ENCODE data around the gene IDI2. TPM values are rescaled to one million over a fixed set of nuclear protein-coding genes. Genes with fewer than 3 reads are reported as not detected.
A peak's percentile ranks its signal among the peaks of the same experiment; 100 is the strongest.

IDI2 gene
- not detected in 2 replicates for total RNA-seq

GRCh38 chr10:1025683-1026082 lies at the start of gene IDI2:
IDI2 (minus strand) TSS chr10:1025859; CDS start chr10:1024723, 1,136 bp downstream.
- no peak within 1 kb of the TSS for H3K4me3 ChIP-seq (ENCODE audit: insufficient read depth, low read length)
- H3K4me2 ChIP-seq (ENCODE audit: insufficient read depth, low read length), result no peak within 1 kb of the TSS
- H3K36me3 ChIP-seq (ENCODE audit: insufficient read depth, low read length), result peaks cover 6% of the 10 kb centered on the region
- no peak for DNase-seq (ENCODE audit: insufficient read length, low spot score, missing footprints)
- no peaks in the 10 kb centered on the region for H3K27me3 ChIP-seq (ENCODE audit: insufficient read depth, low read length)
- no peaks in the 10 kb centered on the region for H3K79me2 ChIP-seq (ENCODE audit: insufficient read depth, low read length)
- no peaks in the 10 kb centered on the region for H4K20me1 ChIP-seq (ENCODE audit: insufficient read depth, low read length)
- no peak within 1 kb of the TSS for H3K27ac ChIP-seq (ENCODE audit: low read depth, low read length)
- no peaks in the 10 kb centered on the region for H3K9me3 ChIP-seq (ENCODE audit: low read depth, low read length)
- no peaks in the 10 kb centered on the region for H3K4me1 ChIP-seq (ENCODE audit: insufficient read depth, low read length)
- H2AFZ ChIP-seq (ENCODE audit: low read length), result no peak within 1 kb of the TSS
- TF ChIP-seq CTCF (IDR thresholded peaks at IDR 0.05; ENCODE audit: extremely low read depth, low read depth, low read length), result no peak

- Histone ChIP-seq H3K27me3 (ENCODE audit: insufficient read depth, low read length) (no peaks in the 10 kb centered on the region), H3K4me3 (ENCODE audit: insufficient read depth, low read length) (no peak overlapping the region), H4K20me1 (ENCODE audit: insufficient read depth, low read length) (peaks cover 18% of the 10 kb centered on the region), H3K4me1 (ENCODE audit: insufficient read depth, low read length) (peaks cover 5% of the 10 kb centered on the region), H3K79me2 (ENCODE audit: insufficient read depth, low read length) (peaks cover 43% of the 10 kb centered on the region), H3K4me2 (ENCODE audit: insufficient read depth, low read length) (no peak overlapping the region), H2AFZ (ENCODE audit: low read length) (no peak overlapping the region), H3K9me3 (ENCODE audit: low read depth, low read length) (no peaks in the 10 kb centered on the region), H3K27ac (ENCODE audit: low read depth, low read length) (no peak overlapping the region), H3K36me3 (ENCODE audit: insufficient read depth, low read length) (peaks cover 25% of the 10 kb centered on the region)
- no peak for DNase-seq (ENCODE audit: insufficient read length, low spot score, missing footprints)
- TF ChIP-seq CTCF (IDR thresholded peaks at IDR 0.05; ENCODE audit: extremely low read depth, low read depth, low read length), result peak; percentile 31
These were observed 49.2 kb upstream of the IDI2 start for GRCh38 chr10:1074748-1075308.

- Histone ChIP-seq H3K79me2 (ENCODE audit: insufficient read depth, low read length) (peaks cover 49% of the 10 kb centered on the region), H3K4me1 (ENCODE audit: insufficient read depth, low read length) (peaks cover 5% of the 10 kb centered on the region), H3K9me3 (ENCODE audit: low read depth, low read length) (no peaks in the 10 kb centered on the region), H2AFZ (ENCODE audit: low read length) (no peak overlapping the region), H3K27me3 (ENCODE audit: insufficient read depth, low read length) (no peaks in the 10 kb centered on the region), H3K4me2 (ENCODE audit: insufficient read depth, low read length) (no peak overlapping the region), H3K36me3 (ENCODE audit: insufficient read depth, low read length) (peaks cover 23% of the 10 kb centered on the region), H3K4me3 (ENCODE audit: insufficient read depth, low read length) (no peak overlapping the region), H4K20me1 (ENCODE audit: insufficient read depth, low read length) (peaks cover 23% of the 10 kb centered on the region), H3K27ac (ENCODE audit: low read depth, low read length) (no peak overlapping the region)
- TF ChIP-seq CTCF (IDR thresholded peaks at IDR 0.05; ENCODE audit: extremely low read depth, low read depth, low read length), result peak; percentile 11
- DNase-seq (ENCODE audit: insufficient read length, low spot score, missing footprints), result no peak
These were observed 48.5 kb upstream of the IDI2 start for GRCh38 chr10:1074052-1074747.

GRCh38 chr10:1070919-1071318 lies 45.3 kb upstream of the IDI2 start:
- H3K9me3 ChIP-seq (ENCODE audit: low read depth, low read length), result no peaks in the 10 kb centered on the region
- no peak overlapping the region for H3K4me3 ChIP-seq (ENCODE audit: insufficient read depth, low read length)
- H3K27me3 ChIP-seq (ENCODE audit: insufficient read depth, low read length), result no peaks in the 10 kb centered on the region
- H3K4me2 ChIP-seq (ENCODE audit: insufficient read depth, low read length), result no peak overlapping the region
- H3K27ac ChIP-seq (ENCODE audit: low read depth, low read length), result no peak overlapping the region
- DNase-seq (ENCODE audit: insufficient read length, low spot score, missing footprints), result peak; percentile 65
- peaks cover 5% of the 10 kb centered on the region for H3K4me1 ChIP-seq (ENCODE audit: insufficient read depth, low read length)
- peaks cover 23% of the 10 kb centered on the region for H3K36me3 ChIP-seq (ENCODE audit: insufficient read depth, low read length)
- H4K20me1 ChIP-seq (ENCODE audit: insufficient read depth, low read length), result peaks cover 29% of the 10 kb centered on the region
- H2AFZ ChIP-seq (ENCODE audit: low read length), result no peak overlapping the region
- H3K79me2 ChIP-seq (ENCODE audit: insufficient read depth, low read length), result peaks cover 72% of the 10 kb centered on the region
- TF ChIP-seq CTCF (IDR thresholded peaks at IDR 0.05; ENCODE audit: extremely low read depth, low read depth, low read length), result no peak
